AG08395 (cell line): ENCODE results near the gene POLK.
"Not testable (repeated sequence)": the region's sequence is repeated elsewhere in the genome, so short reads cannot be mapped to it uniquely, and the experiment has no call there.

ENCODE experiments used
- DNase-seq: peaks from one replicate; pipeline ENCODE4 v3.0.0; 2012; ENCODE audit warnings: mixed read lengths, low spot score

Gene POLK

DNA sequence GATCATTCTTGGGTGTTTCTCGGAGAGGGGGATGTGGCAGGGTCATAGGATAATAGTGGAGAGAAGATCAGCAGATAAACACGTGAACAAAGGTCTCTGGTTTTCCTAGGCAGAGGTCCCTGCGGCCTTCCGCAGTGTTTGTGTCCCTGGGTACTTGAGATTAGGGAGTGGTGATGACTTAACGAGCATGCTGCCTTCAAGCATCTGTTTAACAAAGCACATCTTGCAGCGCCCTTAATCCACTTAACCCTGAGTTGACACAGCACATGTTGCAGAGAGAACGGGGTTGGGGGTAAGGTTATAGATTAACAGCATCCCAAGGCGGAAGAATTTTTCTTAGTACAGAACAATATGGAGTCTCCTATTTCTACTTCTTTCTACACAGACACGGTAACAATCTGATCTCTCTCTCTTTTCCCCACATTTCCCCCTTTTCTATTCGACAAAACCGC lies 99.2 kb downstream of the POLK start:
- not testable (repeated sequence) for DNase-seq

DNA sequence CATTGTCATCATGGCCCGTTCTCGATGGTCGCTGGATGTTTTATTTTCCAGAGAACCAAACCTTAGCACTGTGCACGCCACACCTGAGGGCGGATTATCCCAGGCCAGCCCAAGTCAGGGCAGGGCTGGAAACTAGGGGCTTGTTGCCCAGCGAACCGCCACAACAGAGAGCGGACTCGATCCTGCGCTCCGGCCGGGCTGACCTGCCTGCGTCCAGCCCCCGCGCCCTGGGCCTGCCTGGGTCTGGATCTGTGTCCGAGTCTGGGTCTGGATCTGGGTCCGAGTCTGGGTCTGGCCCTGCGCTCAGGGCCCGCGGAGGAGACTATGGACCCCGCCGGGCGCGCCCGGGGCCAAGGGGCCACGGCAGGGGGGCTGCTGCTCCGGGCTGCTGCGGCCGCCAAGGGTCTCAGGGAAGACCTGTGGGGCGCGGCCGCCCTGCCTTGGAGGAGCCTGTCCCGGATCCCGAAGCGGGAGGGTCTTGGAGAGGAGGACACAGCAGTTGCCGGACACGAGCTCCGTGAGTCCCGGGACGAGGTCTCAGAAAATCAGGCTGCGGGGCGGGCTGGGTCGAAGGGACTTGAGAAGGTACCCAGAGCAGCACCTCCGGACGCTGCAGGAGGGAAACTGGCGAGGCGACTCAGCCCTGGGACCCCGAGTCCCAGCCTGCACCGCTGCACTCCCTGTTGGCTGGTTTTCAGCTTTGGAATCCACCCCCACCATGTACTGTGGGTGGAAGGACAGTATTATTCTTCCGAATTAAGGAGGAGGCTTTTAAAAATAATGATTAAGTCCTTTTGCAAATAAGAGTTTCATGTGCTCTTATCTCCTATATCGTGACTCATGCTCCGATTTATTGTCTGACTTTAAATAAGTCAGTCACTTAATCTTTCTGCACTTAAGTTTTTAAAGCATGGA lies 99.9 kb downstream of the POLK start, which contains the start of gene ANKDD1B:
TSS of gene ANKDD1B (plus strand) at position 143 of the 915 bp plus-strand sequence. CDS start at position 325, 182 bp downstream.
- peak; percentile 21 for DNase-seq

DNA sequence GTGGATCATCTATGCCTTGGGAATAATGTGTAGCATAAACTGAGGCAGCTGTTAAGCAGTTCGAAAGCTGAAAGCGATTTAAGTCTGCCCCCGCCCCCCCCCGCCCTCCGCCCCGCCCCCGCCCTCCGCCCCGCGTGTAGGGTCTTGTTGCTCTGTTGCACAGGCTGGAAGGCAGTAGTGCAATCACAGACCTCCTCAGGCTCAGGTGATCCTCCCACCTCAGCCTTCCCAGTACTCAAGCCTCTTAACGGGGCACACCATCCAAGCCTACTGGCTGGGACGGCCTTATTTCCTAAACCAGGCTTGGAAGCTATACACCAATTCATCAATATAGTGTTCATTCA lies 100.5 kb downstream of the POLK start:
- no peak for DNase-seq

DNA sequence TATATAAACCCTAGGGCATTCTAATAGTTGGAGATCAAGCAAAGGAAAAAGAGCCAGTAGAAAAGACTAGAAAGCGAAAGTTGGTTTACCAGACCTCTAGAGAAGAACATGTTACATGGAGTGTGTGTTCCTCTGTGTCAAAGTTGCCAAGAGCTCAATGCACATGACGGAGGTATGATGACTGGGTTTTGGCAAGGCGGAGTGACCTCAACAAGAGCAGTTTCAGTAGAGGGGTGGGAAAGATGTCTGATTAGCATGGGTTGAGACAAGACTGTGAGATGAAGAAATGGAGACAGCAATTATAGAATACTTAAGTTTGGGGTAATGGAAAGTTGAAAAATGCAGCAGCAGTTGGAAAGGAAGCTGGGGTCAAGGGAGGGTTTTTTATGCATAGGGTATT lies 101.2 kb downstream of the POLK start:
- no peak for DNase-seq

DNA sequence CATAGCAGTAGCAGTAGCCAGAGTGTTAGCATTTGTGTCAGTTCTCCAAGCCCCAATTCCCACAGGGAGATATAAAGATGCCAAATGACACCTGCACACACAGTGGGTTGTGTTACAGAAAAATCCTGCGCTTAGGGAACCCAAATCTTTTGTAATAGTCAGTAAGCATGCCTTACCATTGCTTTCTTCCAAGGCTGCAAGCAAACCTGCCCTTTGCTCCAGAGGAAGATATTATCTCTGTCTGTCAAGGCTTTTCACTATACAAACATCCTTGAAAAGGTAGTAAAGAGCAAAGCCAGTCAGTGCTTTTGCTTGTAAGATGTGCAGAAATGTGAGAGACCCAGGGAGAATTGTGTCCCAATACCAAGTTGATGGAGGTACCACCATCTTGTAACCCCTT lies 102.5 kb downstream of the POLK start:
- no peak for DNase-seq

DNA sequence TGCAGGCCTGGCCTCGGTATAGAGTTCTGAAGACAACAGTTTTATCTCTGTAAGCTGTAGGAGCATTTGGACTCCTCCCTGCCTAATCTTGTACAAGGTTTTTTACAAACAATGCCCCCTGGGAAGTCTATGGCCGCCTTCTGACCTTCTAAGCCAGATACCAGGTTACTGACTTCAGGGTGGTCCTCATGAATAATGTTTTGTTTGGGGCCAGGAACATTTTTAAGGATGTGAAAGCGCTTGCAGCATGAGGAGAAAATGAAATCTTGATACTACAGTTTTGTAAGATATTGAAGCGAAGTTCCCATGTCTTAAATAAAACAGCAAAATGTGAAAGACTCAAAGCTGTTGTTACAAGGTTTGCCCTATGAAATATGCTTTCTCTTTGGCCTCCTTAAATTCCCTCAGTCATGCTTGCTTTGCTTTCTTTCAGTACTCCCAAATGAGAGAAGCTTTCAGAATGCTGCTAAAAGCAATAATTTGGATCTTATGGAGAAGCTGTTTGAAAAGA lies 104.7 kb downstream of the POLK start:
- no peak for DNase-seq

DNA sequence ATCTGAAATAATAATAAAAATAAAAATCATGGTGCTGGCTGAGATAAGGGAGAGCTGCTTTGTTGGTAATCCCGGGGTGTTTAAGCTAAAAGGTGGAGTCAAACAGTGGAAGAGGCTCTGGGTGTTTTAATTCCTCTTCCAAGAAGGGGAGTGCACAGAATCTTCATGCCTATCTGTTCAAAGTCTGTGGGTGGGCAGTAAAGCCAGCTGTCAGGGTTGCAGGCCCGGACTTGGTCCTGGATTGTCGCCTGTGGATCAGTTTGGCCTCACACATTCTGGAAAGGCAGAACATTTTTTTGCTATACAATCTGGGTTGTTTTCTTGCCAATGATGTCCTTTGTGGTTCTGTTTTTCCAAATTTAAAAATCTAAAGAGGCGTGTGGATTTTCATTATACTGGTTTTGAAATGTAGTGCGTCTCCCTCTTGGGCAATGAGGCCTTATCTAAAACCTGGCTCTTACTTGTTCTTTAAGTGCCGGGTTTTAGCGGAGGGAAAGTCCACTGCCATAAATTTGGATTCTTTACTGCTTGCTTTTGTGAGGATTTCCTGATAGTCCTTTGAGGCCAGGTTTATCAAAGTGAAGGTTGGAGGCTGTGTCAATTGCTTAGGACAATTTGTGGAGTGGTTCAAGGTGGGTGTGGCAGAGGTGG lies 105.4 kb downstream of the POLK start:
- no peak for DNase-seq

DNA sequence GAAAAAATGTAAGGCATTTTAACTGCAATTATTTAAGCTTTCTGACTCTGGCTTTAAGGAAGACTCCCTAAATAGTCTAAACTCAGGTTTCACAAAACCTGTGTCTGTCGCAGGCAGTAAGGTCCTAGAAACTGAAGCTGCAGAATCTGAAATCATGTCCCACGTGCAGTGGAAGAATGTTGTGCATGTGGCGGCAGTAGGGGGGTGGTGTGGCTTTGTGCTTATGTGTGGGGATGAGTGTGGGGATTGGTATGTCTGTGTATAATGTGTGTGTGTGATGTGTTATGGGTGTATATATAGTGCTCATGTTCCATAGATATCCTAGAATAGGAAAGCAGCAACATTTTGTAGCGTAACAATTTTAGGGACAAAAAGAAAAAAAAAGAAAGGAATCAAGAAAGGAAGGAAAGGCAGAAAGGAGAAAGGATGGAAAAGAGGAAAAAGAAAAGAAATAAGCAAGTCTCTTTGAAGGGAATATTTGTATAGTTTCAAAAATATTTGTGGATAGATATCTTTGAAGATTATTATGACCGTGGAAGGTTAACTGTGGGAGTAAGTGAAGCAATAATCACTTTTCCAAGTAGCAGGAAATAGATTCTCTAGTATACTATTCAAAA lies 106.2 kb downstream of the POLK start:
- DNase-seq: no peak

DNA sequence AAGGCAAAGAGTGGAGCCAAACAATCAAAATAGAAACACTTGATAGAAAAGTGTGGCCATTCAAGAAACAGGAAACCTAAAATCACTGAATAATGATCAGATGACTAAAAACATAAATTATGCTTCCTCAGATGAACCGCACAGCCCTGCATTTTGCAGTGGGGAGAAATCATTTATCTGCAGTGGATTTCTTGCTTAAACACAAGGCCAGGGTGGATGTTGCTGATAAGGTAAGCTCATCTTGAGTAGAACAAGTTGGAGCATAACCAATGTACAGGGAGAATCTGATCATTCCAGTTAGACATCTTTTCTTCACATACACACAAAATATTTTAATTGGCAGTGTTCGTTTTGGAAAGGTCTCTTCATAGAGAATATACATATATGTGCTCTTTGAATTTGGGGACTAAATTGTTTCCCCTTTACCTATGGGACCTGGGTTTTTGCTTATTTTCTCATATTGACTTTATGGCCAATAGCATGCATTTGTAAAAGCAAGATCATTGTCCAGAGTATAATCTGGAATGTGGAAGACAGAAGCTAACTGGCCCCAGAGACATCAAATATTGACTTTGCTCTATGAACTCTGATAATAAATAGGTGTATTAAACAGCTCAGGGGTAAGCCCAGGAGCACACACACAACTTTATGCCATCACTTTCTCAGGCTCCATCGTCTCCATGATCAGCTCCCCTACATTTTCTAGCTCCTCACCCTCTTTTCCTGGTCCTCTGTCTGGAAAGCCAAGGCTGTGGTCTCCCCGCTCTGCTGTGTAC lies 108.7 kb downstream of the POLK start:
- DNase-seq: no peak

DNA sequence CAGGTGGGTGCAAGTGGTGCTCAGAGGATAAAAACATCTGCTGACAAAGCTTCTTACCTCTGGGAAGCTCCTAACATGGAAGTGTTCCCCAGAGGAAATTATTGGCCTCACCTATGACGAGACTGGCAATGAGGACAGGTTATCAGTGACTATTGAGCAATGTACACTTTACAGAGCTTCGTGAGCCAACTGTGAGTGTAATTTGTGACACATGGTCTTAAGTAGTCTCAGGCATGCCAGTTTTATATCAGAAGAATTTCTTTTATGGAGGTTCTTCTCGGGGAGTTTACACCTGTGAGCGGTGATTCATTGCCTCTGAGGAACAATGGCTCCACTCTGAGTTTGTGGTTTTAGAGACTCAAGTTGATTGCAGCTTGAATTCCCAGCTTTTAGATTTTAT lies 110.9 kb downstream of the POLK start:
- no peak for DNase-seq

DNA sequence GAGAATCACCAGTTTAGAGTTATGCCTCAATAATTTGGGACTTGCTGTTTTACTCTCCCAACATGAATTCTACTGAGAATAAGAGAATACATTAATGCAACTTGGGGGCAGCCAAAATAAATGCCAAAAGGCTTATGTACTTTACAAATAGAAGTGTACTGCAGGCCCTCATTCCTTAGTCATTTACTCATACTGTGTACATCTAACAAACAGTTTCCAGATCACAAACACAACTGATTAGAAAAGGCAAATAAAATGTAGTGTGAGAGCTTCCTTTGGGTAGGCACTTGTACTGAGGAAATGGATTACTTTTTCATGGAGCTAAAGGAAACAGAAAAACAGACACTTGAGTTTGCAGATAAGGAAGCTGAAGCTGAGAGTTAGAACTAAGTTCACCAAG lies 112.2 kb downstream of the POLK start:
- no peak for DNase-seq

DNA sequence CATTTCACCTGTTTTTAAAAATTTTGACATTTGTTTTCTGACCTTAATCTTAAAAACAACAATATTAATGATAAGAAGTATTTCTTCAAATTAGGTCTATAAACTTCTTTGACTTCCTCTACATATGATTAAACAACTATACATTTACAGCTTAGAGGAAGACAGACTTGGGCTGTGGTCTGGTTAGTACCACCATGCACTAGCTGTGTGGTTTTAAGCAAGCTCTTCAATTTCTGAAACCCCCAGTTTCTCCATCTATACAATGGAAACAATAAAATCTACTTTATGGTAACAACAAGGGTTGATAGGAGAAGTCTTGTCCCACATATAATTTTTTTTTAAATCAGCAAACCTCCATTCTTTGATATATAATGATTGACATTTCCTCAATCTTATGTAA lies 115.3 kb downstream of the POLK start:
- no peak for DNase-seq

DNA sequence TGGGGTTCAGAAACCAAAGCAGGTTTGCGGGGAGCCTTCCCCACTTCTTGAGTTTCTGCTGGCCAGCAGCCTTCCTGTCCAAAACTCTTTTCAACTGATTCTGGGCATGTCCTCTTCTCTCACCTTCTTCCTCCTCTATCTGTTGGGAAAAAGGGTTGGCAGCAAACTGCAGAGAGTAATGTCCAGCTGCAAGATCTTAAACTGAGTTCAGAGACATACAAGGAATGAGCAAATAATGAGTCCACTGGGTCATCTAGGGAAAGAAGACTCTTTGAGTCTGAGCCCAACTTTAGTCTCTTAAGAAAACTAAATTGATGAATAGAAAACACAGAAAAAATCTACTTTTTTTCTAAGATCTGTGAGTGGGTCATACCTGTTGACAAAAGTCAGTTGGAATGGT lies 116.1 kb downstream of the POLK start:
- DNase-seq: no peak

DNA sequence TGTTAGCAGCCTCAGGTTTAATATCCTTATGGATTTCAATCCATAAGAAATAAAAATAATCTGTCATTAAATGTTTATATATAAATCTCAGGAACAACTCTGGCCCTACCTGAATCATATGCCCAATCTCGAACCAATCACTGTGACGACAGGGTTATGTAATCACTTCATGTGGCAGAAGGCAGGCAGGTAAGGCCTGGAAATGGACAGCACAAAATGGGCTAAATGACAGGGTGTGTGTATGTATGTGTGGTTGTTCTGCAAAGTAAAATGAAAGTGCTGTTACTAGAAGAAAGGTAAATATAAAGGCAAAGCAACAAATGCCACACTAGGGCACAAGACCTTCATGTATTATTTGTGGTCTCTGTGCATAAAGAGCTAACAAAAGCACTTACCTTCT lies 119.2 kb downstream of the POLK start:
- DNase-seq: no peak

DNA sequence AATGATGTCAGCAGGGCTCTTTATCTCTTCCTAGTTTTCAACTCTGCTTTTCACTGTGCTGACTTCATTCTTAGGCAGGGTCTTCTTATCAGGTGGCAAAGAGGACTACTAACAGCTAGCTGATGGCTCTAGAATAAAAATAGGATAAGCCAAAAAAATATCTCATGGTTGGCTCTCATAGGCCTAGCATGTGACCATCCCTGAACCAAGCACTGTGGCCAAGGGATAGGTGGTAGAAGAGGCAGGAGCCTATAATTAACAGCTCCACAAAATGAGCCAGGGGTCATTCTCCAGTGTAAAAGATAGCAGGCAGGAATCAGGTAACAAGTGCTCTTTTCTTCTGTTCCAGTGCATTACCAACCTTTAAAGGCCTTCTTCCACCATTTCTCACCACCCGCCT lies 120.6 kb downstream of the POLK start:
- DNase-seq: no peak

DNA sequence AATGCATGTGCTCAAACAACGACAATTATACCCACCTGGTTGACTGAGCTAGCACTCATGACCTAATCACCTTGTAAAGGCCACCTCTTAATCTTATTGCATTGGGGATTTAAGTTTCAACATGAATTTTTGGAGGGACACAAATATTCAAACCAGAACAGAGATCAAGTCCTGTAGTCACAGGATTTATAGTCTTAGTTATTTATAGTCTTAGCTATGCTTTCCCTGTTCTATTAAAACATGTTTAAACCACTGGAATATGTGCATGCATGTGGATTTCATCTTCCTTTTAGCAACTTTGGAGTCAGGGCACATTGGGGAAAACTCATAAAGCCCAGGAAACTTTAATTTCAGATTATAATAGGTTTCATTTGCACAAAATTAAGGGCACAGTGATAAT lies 126.3 kb downstream of the POLK start:
- no peak for DNase-seq

DNA sequence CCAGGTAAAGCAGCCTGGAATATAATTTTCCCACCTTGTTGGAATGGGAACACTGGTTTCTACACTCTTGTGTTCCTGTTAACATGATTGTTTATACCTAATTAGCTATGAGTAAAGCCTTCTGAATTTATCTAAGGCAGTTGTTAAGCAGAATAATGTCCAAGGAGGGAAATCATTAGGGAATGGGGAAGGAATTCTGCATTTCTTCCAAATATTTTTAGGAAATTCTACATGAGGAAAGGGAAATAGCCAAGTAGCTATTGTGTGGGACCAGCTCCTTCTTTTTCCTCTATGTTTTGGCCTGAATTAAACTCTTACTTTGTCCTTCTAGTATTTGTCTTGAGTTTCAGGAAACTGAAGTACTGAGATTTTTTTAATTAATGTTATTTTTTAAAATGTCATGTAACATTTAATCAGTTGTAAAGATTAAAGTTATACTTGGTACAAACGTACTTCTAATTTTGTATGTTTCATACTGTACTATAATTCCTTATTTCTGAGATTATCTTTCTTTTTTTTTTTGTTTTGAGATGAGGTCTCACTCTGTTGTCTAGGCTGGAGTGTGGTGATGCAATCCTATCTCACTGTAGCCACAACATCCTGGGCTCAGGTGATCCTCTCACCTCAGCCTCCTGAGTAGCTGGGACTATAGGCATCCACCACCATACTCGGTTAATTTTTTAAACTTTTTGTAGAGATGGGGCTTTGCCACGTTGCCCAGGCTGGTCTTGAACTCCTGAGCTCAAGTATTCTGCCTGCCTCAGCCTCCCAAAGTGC lies 128.0 kb downstream of the POLK start:
- DNase-seq: no peak

DNA sequence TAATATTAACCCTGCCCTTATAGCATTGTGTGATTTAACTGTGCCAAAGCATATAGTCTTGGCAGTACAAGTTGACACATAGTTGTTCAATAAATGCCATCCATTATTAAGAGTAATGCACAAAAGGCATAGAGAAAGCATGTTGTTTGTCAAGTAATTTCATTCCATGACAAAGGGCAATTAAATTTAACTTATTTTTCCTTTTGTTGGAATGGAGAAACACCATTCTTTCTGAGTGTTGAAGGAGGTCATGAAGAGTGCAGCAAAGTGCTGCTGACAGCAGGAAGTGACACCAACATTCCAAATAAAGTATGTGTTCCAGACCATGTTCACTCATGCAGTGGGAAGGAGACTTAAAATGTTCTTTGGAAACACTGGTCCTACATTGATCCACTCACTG lies 128.7 kb downstream of the POLK start:
- DNase-seq: peak; percentile 89

DNA sequence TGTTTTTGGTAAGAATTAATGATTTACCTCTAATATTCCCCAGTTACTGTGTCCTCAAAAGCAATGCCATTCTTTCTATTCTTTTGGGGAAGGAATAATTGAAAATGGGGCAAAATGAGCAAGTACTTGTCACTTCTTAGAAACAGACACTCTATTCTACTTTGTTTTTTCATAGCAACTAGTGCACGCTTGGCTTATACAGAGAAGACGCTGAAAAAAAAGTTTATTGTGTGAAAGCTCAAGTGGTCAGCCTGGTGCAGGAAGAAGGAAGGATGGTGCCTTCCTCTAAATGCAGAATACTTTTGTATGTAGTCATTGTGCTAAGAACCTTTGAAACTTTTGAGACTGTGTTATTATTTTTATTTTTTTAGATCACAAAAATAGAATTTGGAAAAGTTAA lies 129.1 kb downstream of the POLK start:
- no peak for DNase-seq

DNA sequence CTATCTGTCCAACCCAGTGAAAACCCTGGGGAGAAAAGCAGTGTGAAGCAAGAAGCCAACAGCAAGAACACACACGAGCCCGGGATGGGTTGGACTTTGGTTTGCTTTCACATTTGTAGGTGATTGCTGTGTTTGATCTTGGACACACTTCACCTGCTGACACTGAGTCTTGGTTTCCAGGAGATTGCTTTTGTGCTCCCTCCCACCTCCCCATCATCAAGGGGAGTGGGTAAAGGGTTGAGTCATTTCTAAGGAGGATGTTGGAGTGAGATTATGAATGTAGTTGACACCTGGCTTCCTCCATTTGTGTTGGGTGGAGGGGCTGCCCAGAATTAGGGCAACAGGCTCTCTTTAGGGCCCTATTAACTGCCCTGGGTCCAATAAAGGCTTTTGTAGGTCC lies 137.0 kb downstream of the POLK start:
- DNase-seq: no peak
